A172 (cell line): Measurements from ENCODE around the gene CHRNB1. TPM values are rescaled to one million over a fixed set of nuclear protein-coding genes. Genes with fewer than 3 reads are reported as not detected.

Source experiments
- DNase-seq: peaks from one replicate; pipeline ENCODE4 v3.0.0-alpha.2; 2015; ENCODE audit warnings: low spot score
- total RNA-seq: library from RNA; depleted of rRNA; stranded (reverse); fragments of >200 nt; shearing (Covaris generic); gene quantifications from 2 replicates; pipeline ENCODE4 v1.2.3, GENCODE V29; 2014; rRNA removed

The CHRNB1 gene, protein sequence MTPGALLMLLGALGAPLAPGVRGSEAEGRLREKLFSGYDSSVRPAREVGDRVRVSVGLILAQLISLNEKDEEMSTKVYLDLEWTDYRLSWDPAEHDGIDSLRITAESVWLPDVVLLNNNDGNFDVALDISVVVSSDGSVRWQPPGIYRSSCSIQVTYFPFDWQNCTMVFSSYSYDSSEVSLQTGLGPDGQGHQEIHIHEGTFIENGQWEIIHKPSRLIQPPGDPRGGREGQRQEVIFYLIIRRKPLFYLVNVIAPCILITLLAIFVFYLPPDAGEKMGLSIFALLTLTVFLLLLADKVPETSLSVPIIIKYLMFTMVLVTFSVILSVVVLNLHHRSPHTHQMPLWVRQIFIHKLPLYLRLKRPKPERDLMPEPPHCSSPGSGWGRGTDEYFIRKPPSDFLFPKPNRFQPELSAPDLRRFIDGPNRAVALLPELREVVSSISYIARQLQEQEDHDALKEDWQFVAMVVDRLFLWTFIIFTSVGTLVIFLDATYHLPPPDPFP
- 14.1 and 20.2 TPM in 2 replicates for total RNA-seq

DNA sequence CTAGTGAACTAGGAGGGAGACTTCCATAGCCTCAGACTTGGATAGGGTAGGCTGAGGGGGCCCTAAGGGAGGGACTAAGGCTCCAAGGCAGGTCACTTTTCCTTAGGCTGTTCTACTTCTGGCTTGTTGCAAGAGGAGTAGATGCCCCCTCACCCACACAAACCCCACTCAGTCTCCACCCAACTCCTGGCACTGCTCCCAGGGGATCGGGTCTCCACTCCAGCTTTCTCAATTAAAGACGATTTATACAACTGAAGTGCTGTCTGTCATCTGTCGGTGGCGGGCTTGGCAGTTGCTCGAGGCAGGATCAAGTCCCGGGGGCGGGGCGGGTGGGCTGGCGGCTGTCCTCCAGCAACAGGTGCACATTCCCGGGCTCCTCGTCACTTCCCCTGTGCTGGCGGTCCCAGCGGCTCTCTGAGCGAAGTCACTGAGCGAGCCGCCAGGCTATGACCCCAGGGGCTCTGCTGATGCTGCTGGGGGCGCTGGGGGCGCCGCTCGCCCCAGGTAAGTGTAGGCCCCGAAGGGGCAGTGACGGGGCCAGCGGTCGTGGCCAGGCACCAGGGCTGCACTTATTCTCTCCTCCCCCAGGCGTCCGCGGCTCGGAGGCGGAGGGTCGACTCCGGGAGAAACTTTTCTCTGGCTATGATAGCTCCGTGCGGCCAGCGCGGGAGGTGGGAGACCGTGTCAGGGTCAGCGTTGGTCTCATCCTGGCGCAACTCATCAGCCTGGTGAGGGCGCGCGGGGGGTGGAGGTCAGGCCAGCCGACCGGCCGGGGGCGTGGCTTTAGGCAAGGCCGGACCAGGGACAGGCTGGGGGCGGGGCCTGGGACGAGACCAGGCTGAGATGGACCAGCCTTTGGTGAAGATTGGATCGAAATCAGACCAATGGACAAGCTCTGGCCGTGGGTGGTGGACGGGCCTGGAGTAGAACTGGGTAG lies at the start of gene CHRNB1:
CHRNB1 (plus strand) TSS at position 380 of the 937 bp plus-strand sequence; CDS start at position 447, 67 bp downstream.
- DNase-seq: no peak

DNA sequence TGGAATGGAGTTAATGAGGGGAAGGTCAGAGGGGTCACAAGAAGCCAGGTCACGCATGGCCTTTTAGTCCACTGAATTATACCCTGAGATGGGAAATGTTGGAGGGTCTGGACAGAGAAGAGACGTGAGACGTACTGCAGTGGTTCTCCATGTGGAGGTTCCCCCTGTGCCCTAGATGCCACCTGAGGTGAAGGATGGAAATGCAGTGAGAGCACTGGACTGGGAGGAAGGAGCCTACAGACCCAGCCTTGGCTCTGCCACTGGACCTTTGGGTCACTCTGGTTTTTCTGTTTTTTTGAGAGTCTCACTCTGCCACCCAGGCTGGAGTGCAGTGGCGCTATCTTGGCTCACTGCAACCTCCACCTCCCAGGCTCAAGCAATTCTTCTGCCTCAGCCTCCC lies 48.7 kb upstream of the CHRNB1 start:
- DNase-seq: no peak

DNA sequence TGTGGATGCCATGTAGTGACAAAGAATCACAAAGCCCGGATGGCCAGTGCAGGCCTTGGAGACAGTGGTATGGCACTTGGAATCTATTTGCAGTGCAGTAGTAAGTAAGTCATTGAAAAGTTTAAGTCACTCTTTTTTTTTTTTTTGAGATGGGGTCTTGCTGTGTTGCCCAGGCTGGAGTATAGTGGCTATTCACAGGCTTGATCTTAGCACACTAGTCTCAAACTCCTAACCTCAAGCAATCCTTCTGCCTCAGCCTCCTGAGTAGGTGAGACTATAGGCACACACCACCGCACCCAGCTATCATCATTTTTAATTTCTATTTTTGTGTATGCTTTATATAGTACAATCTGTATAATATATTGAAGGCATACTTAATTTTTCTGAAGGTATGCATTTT lies 46.2 kb upstream of the CHRNB1 start:
- no peak for DNase-seq

DNA sequence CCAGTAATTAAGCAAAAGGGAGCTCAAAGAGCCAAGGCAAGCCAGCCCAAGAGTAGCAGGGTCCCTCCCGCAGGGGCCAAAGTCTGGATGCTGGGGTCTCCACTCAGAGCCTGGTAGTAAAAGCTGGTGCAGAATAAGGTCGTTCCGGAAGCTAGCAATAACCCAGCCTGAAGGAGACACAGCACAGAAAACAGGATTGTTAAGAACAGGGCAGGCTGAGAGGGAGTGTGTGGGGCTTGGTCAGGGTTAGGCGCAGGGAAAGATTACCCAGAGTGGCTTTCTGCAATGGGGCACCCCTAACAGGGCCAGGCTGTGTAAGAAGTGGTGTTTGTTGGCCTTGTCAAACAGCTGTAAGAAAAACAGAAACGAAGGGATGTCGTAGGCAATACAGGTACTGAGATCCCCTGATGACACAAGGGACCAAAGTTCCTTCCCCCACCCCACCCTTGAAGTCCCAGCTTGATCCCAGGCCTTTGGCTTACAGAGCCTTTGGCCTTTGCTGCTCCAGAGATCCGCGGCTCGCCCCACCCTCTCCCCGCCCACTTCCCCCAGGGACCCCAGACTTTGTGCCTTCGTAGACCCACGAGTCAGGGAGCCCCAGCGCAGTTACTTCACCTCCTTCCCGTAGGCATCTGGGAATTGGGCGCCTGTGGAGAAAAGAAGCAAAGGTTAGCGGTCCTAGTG lies 41.7 kb upstream of the CHRNB1 start:
- peak; percentile 18 for DNase-seq

DNA sequence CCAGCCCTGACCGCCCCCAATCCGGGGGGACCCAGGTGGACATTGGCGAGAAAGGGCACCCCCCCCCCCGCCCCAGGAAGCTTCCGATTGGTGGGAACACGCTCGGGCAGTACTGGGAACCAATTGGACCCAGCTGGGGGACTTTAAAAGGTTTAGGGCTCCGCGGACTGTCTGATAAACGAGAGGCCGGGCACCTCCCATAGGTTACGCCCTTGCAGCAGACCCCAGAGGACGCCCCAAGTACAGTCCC lies 41.2 kb upstream of the CHRNB1 start:
- DNase-seq: no peak

DNA sequence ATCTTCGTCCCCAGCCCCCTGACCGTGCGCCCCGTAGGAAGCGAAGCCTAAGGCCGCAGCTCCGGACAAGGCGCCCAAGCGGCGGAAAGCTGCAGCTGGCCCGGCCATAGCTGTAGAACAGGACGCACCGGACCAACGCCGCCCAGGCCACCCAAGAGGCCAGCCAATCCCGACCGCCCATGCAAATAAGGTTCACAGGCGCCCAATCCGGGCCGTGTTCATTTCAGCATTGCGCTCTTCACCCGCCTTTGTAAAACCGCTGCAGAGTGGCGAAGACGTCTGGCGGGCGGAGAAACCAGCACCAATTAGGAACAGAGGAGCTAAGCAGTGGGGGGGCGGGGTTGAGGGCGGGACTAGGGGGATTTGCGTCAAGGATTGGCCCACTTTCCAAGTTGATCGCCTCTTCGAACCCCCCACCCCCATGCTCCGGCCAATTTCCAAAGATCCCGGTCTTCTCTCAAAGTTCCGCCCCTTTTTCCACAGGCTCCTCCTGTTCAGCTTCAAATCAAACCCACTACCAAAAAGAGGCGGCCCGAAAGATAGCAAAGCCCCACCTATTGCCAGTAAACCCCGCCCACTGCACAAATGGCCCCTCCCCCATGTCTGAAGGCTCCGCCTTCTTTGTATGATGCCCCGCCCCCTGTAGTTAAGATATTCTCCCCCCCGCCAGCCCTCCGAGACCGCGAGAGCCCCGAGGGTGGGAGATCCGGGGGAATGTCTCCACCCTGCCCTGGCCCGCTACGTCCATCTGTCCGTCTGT lies 40.7 kb upstream of the CHRNB1 start, which contains the start of gene TMEM256:
TMEM256 (minus strand) TSS at position 121 of the 760 bp plus-strand sequence; CDS start at position 108, 13 bp downstream.
- DNase-seq: peak; percentile 99

DNA sequence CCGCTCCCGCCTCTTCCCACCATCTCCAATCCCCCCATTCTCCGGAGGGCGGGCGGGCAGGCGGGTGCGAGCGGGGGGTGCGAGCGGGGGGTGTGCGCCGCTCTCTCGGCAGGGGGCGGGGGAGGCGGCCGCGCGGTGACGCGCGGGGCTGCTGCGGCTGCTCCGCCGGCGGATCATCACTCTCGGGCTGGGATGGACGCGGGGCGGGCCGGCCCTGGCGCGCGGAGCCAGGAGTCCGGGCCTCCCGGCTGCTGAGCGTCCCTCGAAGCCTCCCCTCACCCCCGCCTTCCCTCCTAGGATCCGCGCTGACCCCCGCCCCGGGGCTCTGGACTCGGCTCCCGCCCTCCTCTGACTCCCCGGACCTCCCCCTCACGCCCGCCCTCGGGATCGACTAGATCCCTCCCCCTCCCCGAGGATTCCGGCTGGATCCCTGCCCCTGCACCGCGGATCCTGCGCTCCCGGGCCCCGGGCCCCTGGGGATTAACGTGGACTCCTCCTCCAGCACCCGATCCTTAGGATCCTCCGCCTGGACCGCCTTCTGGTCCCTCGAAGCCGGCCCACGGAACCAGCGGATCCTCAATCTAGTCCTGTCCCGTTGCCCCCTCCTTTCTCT lies 40.0 kb upstream of the CHRNB1 start:
- no peak for DNase-seq

DNA sequence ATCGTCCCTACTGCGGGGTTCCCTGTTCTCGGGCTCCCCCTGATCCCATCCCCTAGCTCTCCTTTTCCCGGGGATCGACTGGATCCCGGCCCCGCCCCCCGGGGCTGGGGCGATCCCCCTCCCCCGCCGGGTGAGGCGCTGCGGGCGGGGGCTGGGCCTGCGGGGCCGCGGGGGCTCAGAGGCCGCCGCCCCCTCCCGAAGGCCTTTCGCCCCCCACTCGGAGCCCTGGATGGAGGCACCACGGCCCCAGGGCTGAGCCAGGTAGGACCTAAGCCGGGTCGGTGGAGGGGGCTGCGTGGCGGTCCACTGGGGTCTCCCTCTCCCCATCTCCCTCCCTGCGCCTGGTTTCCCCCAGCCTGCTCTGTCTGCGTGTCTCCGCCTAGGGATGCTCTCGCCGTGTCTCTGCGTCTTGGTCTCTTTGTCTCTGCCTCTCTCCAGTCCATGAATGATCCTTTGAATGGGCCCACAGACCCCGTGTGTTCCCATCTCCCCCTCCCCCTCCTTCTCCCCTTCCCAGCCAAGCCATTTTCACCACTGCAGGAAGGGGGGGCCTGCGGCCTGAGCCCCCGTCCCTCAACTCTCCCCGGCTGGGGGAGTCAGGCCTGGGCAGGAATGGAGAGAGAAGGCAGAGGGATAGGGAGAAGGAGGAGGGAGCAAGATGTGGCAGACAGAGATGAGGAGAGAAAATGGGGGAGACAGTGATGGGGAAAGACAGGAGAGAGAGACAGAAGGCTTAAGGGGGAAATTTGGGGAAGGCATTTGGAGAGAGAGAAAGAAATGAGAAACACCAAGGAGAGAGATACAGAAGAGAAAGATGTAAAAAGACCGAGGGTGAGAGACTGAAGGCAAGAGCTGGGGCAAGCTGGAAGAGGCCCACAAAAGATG lies 39.3 kb upstream of the CHRNB1 start:
- no peak for DNase-seq

DNA sequence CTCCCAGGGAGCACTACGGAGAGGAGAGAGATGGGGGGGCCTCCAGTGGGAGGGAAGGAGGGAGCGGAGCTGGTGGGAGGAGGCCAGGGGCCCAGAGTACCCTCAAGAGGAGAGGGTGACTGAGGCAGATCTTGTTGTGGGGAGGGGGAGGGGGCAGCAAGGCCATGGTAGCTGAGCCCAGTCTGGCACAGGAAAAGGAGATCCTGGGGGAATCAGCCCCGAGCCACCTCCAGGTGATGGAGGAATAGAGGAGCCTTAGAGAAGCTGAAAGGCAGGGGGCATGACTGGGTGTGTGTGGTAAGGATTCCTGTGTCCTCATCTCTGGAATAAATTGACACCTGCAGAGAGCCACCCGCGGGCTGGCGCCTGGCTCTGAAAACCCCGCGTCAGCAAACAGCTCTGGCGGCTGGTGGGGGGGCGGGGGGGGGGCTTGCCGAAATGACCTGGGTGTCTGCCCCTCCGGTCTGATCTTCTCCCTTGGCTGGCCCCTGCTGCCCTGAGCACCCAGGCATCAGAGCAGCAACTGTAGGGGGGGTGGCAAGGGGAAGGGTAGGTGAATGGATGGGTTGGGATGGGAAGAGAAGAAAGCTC lies 38.5 kb upstream of the CHRNB1 start:
- no peak for DNase-seq

DNA sequence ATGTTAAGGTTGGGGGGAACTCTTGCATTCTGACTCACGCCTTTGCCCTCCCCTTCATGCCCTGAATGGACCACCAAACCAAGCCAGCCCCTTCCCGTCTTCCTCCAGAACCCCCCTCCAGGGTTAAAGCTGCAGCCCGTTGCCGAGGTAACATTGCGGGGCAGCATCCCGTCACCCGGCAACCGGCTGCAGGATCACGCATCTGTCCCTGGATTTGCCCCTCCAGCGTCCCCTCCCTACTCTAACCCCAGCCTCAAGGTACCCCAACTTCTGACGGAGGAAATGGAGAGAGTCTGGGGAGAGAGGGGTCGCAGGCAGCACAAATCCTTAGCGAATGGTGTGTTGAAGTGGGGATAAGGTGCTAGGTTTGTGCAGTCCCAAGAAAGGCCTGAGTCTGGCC lies 37.8 kb upstream of the CHRNB1 start:
- DNase-seq: no peak

DNA sequence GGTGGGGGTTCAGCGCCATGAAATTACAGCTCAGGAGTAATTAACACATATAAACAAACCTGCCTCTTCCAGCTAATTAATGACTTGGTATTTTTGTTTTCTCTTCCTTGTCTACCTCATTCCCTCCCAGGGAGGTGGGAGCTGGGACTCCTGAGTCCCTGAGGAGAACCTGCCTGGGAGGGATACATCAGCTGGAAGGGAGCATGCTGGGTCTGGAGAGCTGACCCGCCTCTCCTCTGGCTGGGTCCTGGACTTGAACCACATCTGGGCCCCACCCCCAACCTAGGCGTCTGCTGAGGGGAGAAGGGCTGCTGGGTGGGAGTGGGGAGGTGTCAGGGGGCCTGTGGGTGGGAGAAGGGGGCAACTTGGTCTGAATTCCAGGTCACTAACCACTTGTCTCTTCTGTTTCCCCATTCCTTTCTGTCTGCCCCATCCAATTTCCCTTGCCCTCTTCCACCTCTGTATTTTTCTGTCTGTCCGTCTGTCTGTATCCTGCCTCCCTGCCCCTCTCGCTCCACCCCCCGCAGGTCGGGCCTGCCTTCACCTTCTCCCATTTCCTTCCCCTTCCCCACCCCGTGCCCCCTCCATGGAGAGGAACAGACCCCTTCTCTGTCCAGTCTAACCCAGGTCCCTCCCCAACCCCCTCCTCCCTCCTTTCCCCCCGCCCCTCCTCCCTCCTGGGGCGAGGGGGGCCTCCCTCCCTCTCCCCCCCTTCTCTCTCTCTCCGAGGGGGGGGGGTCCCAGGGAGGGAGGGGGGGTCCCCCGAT lies 37.2 kb upstream of the CHRNB1 start, which contains the start of gene NLGN2:
NLGN2 (plus strand) TSS at position 361 of the 767 bp plus-strand sequence. CDS start 411 bp downstream, outside the sequence.
- no peak for DNase-seq

DNA sequence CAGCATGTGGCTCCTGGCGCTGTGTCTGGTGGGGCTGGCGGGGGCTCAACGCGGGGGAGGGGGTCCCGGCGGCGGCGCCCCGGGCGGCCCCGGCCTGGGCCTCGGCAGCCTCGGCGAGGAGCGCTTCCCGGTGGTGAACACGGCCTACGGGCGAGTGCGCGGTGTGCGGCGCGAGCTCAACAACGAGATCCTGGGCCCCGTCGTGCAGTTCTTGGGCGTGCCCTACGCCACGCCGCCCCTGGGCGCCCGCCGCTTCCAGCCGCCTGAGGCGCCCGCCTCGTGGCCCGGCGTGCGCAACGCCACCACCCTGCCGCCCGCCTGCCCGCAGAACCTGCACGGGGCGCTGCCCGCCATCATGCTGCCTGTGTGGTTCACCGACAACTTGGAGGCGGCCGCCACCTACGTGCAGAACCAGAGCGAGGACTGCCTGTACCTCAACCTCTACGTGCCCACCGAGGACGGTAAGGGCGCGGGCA lies 36.6 kb upstream of the CHRNB1 start:
- no peak for DNase-seq

DNA sequence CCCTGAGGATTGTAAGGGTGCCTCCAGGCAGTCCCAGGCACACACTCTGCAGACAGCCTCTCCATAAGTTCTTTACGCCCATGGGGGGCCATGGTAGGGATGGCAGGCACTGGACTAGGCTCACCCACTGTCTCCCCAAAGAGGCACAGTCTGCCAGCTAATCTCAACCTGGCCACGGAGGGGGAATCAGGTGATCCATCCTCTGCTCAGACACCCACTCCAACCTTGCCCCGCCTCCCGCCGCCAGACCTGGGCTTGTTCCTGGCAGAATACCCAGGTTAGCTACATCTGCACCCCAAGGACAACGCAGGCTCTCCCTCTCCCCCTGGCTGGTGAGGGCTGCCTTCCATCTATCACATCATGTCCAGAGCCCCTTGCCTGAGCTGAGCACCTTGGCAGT lies 36.0 kb upstream of the CHRNB1 start:
- DNase-seq: no peak

DNA sequence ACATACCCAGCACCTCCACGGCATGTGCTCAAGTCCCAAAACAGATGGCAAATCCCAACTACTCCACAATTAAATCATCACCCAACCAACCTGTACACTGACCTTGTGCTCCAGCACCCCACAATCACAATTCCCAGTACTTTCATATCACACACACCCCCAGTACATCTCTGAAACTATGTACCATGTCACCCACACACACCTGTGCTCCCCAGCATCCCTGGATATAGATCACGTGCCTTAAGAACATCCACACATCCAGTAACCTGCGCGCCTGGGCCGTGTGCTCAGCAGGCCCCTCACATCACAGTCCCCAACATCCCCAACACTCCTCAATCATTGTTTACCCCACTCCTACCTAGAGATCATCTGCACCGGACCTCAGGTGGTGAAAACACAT lies 35.1 kb upstream of the CHRNB1 start:
- no peak for DNase-seq

DNA sequence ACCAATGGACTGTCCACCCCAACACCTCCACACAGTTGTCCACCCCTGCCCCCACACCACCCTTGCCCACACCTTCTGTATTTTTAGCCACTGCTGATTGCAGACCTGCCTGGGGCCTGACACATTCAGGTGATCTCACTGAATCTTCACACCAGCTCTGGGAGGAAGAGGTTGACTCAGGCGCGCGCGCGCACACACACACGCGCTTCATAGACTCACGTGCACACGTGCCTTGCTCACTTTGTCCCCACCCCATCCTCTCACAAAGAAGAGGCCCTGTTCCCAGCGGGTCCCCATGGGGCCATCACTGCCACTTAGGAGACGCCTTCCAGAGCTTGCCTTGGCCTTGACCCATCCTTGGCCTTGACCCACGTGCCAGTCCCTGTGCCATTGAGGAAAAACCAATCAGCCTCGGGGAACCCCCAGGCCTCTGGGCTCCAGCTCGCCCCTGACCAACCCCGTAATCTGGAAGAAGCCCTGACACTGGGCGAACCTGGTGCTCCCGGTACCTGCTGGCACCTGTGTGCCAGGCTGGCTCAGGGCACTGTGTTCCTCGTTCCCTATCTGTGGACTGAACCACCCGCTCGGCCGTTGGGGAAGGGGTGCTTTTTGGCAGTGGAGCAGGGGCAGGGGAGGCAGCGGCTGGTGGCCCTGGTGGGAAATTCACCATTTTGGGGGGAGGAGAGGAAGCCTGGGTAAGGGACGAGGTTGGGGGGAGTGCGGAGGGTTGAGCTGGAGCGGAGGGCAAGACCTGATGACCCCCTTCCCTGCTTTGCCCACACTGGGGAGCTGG lies 34.0 kb upstream of the CHRNB1 start:
- no peak for DNase-seq

DNA sequence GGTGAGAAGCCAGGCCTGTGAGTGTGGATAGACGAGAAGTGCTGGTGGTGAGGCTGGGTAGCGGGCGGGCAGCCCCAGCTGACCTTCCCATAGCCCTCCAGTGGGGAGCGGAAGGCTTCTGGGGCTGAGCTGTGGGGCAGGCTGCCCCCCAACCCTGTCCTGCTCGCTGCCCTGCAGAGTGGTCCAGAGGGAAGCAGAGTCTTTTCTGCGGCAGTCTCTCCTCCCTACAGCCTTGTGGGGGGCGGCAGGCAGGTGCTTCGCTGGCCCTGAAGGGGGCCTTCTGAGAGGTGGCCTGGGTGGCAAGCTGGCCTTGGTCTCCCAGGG lies 33.5 kb upstream of the CHRNB1 start:
- DNase-seq: no peak

DNA sequence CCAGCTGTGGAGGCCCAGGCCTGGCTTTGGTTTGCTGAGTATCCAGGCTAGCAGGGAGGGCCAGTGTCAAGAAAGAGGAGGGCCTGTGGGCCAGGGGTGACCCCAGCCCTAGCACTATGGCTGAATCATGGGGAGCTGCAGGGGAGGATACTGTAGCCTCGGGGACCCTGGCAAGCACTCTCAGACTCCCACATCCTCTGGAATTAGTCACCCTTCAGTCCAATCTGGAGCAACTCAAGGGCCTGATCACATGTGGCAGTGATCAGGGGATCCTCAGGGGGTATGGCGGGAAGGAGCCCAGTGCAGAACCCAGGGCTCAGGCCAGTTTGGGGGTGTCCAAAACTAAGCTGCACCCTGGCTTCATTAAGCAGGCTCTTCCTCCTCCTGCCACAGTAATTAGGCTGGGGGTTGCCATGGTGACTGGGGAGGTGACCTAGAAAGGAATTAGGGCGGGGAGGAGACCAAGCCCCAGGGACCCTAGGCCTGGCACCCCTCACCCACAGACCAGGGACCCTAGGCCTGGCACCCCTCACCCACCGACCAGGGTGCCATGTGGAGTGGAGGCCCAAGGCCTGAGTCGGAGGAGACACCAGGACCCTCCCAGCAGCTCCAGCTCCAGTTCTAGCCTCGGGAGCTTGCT lies 31.4 kb upstream of the CHRNB1 start:
- peak; percentile 78 for DNase-seq
